Measurements from ENCODE around the gene CBX1.

The CBX1 gene

DNA sequence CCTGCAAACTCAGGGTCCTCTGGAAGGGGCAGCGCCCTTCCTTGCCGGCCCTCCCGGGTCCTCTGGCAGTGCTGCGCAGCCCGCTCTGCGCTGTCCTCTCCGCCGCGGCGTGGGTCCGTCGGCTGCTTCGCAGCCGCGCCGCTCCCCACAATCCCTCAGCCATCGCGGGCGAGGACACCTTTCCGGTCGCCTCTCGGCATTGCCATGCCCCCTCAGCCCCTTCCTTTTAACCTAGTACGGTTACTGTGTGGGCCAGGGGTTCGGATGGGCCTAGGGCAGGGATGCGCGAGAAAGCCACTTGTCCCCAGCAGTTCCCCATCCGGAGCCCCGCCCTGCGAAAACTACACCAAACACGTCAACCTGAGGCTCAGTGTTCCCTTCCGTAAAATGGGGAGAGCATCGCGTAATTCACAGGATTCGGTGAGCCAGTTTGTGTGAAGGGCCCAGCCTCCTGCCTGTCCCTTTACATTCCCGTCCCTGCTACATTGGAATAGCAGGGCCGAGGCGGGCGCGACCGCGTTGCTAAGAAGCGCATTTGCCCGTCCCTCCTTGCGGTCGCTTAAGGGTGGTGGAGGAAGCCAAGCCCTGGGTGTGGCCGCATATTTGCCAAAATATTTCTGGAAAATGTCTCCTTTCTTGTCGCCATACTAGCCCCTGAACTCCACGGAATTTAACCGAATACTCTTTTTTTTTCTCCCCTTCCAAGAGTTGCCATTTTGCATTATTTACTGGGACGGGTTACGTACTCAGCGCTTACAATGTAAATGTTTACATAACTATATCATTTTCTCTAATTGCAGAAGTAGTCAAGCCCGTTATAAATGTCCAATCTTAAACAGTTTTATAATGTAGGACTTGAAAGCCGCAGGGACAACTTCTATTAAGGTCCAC, 76.9 kb downstream of the CBX1 start:
- no peak for DNase-seq

DNA sequence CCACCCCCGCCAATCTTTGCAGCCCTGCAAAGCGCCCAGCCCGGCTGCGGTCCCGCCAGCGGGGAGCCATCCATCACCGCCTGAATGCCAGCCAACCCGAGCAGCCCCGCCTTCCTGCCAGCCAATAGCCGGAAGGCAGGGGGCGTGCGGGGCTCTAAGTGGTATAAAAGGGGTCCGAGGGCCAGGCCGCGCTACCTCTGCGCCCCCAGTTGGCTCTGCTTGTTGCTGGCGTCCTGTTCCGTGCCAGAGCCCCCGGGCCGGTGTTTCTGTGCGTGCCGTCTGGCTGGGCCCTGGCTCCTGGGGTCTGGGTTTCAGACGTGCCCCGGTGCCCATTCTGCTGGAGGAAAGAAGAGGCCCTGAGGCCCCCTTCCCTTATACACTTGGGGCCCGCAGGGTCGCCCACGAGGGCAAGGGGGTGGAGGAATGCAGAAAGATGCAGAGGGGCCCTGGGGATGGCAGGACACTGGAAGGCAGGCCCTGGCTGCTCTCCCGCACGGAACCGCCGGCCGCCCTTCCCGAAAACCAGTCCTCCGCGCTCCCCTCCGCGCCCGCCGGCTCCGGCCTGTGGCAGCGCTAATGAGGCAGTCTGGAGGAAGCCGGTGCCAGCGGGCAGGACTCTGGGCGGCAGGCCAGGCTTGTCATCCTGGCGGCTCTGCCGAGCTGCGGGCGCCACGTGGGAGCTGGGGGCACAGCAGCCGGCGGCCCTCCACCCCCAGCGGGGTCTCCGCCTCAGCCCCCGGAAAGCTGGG, 77.7 kb downstream of the CBX1 start:
- peak; percentile 59 for DNase-seq

DNA sequence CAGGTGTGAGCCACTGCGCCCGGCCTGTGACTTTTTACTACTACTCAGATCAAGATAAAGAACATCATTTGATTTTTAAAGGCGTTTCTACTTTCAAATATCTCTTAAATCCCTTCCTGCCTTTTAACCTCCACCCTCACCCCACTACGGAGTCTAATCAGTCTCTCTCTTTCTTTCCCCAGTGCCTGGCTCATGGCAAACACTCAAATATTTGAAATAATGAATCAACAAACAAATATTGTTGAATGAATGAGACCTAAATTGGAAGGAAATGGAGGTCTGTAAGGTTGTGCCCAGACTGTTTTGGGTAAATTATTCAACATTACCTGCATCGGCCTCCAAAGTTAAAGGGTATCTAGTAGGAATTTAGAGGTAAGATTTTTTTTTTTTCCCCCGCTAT, 78.4 kb downstream of the CBX1 start:
- DNase-seq, result no peak

DNA sequence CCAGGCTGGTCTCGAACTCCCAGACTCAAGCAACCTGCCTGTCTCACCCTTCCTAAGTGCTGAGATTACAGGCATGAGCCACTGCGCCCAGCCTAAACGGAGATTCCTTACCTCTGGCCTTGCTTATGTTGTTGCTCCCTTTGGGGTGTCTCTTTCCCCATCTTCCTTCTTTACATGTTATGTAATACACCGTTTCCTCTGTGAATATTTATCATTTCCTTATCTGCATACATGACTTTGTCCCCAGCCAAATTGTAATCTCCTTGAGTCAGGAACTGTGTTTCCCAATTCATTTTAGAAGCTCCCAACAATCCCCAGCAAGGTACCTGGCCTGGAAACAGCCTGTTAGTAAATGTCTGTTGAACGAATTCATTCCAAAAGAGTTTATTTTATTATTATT, 79.3 kb downstream of the CBX1 start:
- DNase-seq, result no peak
